HCT116 (cell line): Measurements from ENCODE around the gene ALLC.

ENCODE experiments used
- EZH2 ChIP-seq: fragments of 200-600 bp; sonication (generic); IDR thresholded peaks from 2 replicates; pipeline ENCODE4 v1.6.1; 2017; ENCODE audit warnings: antibody characterized with exemption, mixed run types
- FOSL1 ChIP-seq: IDR thresholded peaks from 2 replicates; pipeline ENCODE4 v1.6.1; 2012; ENCODE audit warnings: low read depth
- POLR2A ChIP-seq: IDR thresholded peaks from 2 replicates; pipeline ENCODE4 v1.7.0; 2011; ENCODE audit warnings: borderline replicate concordance; ENCODE audit not compliant: insufficient read depth, insufficient read length; ENCODE audit errors: extremely low read depth
- POLR2AphosphoS5 ChIP-seq: IDR thresholded peaks from 2 replicates; pipeline ENCODE4 v1.6.1; 2011; ENCODE audit warnings: mild to moderate bottlenecking, low read depth, low read length, moderate library complexity
- RAD21 ChIP-seq: IDR thresholded peaks from 2 replicates; pipeline ENCODE4 v1.6.1; 2012; ENCODE audit warnings: low read depth, mild to moderate bottlenecking
- SIN3A ChIP-seq: IDR thresholded peaks from 2 replicates; pipeline ENCODE4 v1.6.1; 2012; ENCODE audit warnings: low read depth
- SP1 ChIP-seq: IDR thresholded peaks from 2 replicates; pipeline ENCODE4 v1.6.1; 2012; ENCODE audit warnings: low read depth
- TCF7L2 ChIP-seq: IDR thresholded peaks from 2 replicates; pipeline ENCODE4 v1.7.0; 2011; ENCODE audit warnings: borderline replicate concordance, inconsistent platforms; ENCODE audit not compliant: insufficient read depth, insufficient read length; ENCODE audit errors: extremely low read depth
- ZFX ChIP-seq: fragments of 450-650 bp; IDR thresholded peaks from 2 replicates; pipeline ENCODE4 v1.6.1; 2017
- ZNF274 ChIP-seq: fragments of 200-500 bp; sonication (Bioruptor generic); IDR thresholded peaks from 2 replicates; pipeline ENCODE4 v1.6.1; 2014; ENCODE audit warnings: mild to moderate bottlenecking, low read depth, low read length, inconsistent platforms
- TF ChIP-seq, protein P1 (sequence below): IDR thresholded peaks from 2 replicates; pipeline ENCODE4 v1.6.1; 2012
- TF ChIP-seq, protein P2 (sequence below), 3 experiments: fragments of 200-600 bp in 1 of 3; sonication (generic) in 1 of 3; IDR thresholded peaks in 2 of 3; conservative IDR thresholded peaks in 1 of 3; 2 replicates each; pipeline ENCODE4 v1.5.1; 2012 to 2017; ENCODE audit warnings: low read depth in 2 of 3, low read length in 2 of 3, antibody characterized with exemption in 1 of 3, borderline replicate concordance in 1 of 3, control low read depth in 1 of 3, mild to moderate bottlenecking in 1 of 3, mixed read lengths in 1 of 3, mixed run types in 1 of 3, moderate library complexity in 1 of 3; ENCODE audit not compliant: insufficient read depth in 1 of 3

DNA sequence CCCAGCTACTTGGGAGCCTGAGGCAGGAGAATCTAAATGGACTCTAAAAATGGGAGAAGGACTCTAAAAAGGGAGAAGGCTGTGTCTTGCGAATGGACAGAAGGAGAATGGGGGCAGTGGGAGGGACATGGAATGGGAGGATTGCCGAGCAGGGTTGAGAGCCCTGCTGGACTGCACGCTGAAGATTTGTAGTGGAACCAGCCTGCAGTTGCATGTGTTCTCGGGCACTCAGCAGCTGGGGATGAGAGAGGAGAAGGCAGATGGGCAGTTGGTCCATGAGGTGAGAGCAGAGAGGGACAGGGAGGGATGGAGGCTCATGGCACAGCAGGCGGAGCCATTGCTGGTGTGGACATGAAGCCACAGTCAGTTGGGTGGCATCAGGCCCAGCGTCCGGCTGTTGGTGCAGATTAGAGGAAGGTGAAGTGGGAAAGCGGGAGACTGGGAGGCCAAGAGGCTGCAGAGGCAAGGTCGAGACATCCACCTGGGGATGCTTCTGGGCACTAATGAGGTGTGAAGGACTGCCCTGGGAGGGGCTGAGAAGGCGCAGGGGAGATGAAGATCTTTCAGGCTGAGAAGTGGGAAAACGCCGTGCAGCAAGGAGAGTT is 86.1 kb downstream of the ALLC start:
- TF ChIP-seq, protein P1, sequence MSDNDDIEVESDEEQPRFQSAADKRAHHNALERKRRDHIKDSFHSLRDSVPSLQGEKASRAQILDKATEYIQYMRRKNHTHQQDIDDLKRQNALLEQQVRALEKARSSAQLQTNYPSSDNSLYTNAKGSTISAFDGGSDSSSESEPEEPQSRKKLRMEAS, result no peak
- TF ChIP-seq, protein P2, sequence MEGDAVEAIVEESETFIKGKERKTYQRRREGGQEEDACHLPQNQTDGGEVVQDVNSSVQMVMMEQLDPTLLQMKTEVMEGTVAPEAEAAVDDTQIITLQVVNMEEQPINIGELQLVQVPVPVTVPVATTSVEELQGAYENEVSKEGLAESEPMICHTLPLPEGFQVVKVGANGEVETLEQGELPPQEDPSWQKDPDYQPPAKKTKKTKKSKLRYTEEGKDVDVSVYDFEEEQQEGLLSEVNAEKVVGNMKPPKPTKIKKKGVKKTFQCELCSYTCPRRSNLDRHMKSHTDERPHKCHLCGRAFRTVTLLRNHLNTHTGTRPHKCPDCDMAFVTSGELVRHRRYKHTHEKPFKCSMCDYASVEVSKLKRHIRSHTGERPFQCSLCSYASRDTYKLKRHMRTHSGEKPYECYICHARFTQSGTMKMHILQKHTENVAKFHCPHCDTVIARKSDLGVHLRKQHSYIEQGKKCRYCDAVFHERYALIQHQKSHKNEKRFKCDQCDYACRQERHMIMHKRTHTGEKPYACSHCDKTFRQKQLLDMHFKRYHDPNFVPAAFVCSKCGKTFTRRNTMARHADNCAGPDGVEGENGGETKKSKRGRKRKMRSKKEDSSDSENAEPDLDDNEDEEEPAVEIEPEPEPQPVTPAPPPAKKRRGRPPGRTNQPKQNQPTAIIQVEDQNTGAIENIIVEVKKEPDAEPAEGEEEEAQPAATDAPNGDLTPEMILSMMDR (IDR thresholded peaks at IDR 0.05 in 2 of 3, conservative IDR thresholded peaks at IDR 0.05 in 1 of 3; ENCODE audit: borderline replicate concordance in 1 of 3, insufficient read depth in 1 of 3, low read depth in 2 of 3, low read length in 2 of 3), result no peak
- TF ChIP-seq SIN3A, result no peak
- no peak for TF ChIP-seq TCF7L2
- TF ChIP-seq ZNF274, result no peak
- no peak for TF ChIP-seq SP1
- no peak for TF ChIP-seq POLR2A
- no peak for TF ChIP-seq EZH2
- TF ChIP-seq RAD21, result no peak
- no peak for TF ChIP-seq POLR2AphosphoS5
- TF ChIP-seq ZFX, result no peak
- TF ChIP-seq FOSL1, result no peak
